Measurements from ENCODE around the gene HEATR9. TPM values are rescaled to one million over a fixed set of nuclear protein-coding genes. Genes with fewer than 3 reads are reported as not detected.

HEATR9 gene
- total and polyA plus RNA-seq, 2 donors from 2014 or later, result 0.16 TPM; not detected in 1

- H3K4me1 ChIP-seq (ENCODE audit: control insufficient read depth in 2 of 3, insufficient read depth in 2 of 3, low read depth in 1 of 3, low read length in 3 of 3), result peaks cover 2 to 10% (median 6%) of the 10 kb centered on the region in 3 donors
- no peaks in the 10 kb centered on the region for H3K36me3 ChIP-seq (ENCODE audit: control insufficient read depth in 2 of 3, insufficient read depth in 3 of 3, low read length in 3 of 3)
- no peak overlapping the region for H3K9ac ChIP-seq (ENCODE audit: low read length in 3 of 3)
- H3K4me3 ChIP-seq (ENCODE audit: low read length in 3 of 3), result no peak overlapping the region
- no peak for TF ChIP-seq CTCF (IDR thresholded peaks at IDR 0.05; ENCODE audit: borderline replicate concordance, extremely low read depth, insufficient read depth)
- intact Hi-C loops (cut with DNase I), result no loop called here
- no peak for FAIRE-seq
- no peak overlapping the region for H3K27ac ChIP-seq (ENCODE audit: low read depth in 2 of 2, low read length in 2 of 2)
- H3K9me3 ChIP-seq (ENCODE audit: control insufficient read depth in 2 of 3, insufficient read depth in 1 of 3, low read length in 3 of 3), result no peaks in the 10 kb centered on the region
- no peak for DNase-seq
- no peaks in the 10 kb centered on the region for H3K27me3 ChIP-seq (ENCODE audit: control insufficient read depth, insufficient read depth, low read length)
Measured at GRCh38 chr17:35812456-35812855, 56.2 kb downstream of the HEATR9 start.

GRCh38 chr17:35811759-35812158 is 56.9 kb downstream of the HEATR9 start:
- H3K9me3 ChIP-seq (ENCODE audit: control insufficient read depth in 2 of 3, insufficient read depth in 1 of 3, low read length in 3 of 3), result no peaks in the 10 kb centered on the region
- DNase-seq, result no peak
- peak overlapping the region in 1 of 3 donors; percentile 29 for H3K9ac ChIP-seq (ENCODE audit: low read length in 3 of 3)
- H3K4me1 ChIP-seq (ENCODE audit: control insufficient read depth in 2 of 3, insufficient read depth in 2 of 3, low read depth in 1 of 3, low read length in 3 of 3), result peaks cover 2 to 6% (median 6%) of the 10 kb centered on the region in 3 donors
- H3K4me3 ChIP-seq (ENCODE audit: low read length in 3 of 3), result no peak overlapping the region
- H3K36me3 ChIP-seq (ENCODE audit: control insufficient read depth in 2 of 3, insufficient read depth in 3 of 3, low read length in 3 of 3), result no peaks in the 10 kb centered on the region
- FAIRE-seq, result no peak
- no peak for TF ChIP-seq CTCF (IDR thresholded peaks at IDR 0.05; ENCODE audit: borderline replicate concordance, extremely low read depth, insufficient read depth)
- intact Hi-C loops (cut with DNase I), result no loop called here
- H3K27ac ChIP-seq (ENCODE audit: low read depth in 2 of 2, low read length in 2 of 2), result no peak overlapping the region
- H3K27me3 ChIP-seq (ENCODE audit: control insufficient read depth, insufficient read depth, low read length), result no peaks in the 10 kb centered on the region

GRCh38 chr17:35809855-35810461 is 58.7 kb downstream of the HEATR9 start:
- peak overlapping the region; percentile 91 to 97 (median 95) for H3K9ac ChIP-seq (ENCODE audit: low read length in 3 of 3)
- peak overlapping the region; percentile 97 for H3K27ac ChIP-seq (ENCODE audit: low read depth in 2 of 2, low read length in 2 of 2)
- DNase-seq (peak in 2 of 5 donors; percentile 21 to 27), FAIRE-seq (no peak)
- intact Hi-C loops (cut with DNase I), result loop anchor here (5.0 kb wide), 1 partner anchor 43 kb away; no protein-coding TSS in a partner anchor
- peak overlapping the region; percentile 96 to 98 (median 97) for H3K4me3 ChIP-seq (ENCODE audit: low read length in 3 of 3)
- TF ChIP-seq CTCF (IDR thresholded peaks at IDR 0.05; ENCODE audit: borderline replicate concordance, extremely low read depth, insufficient read depth), result no peak
- H3K9me3 ChIP-seq (ENCODE audit: control insufficient read depth in 2 of 3, insufficient read depth in 1 of 3, low read length in 3 of 3), result no peaks in the 10 kb centered on the region
- H3K4me1 ChIP-seq (ENCODE audit: control insufficient read depth in 2 of 3, insufficient read depth in 2 of 3, low read depth in 1 of 3, low read length in 3 of 3), result peaks cover 2 to 6% (median 6%) of the 10 kb centered on the region in 3 donors
- H3K27me3 ChIP-seq (ENCODE audit: control insufficient read depth, insufficient read depth, low read length), result no peaks in the 10 kb centered on the region
- no peaks in the 10 kb centered on the region for H3K36me3 ChIP-seq (ENCODE audit: control insufficient read depth in 2 of 3, insufficient read depth in 3 of 3, low read length in 3 of 3)
